H1 (cell line): ENCODE results near the gene SGSM1. TPM values are rescaled to one million over a fixed set of nuclear protein-coding genes. Genes with fewer than 3 reads are reported as not detected.

Experiments
- CTCF ChIA-PET: fragments of 300-600 bp; sonication (Branson Sonifier 250); formaldehyde crosslinking; loops from one replicate; lab custom pipeline; 2021; ENCODE audit not compliant: partially characterized antibody; lab: Charles Lee
- POLR2A ChIA-PET: fragments of 300-600 bp; sonication (Branson Sonifier 250); formaldehyde crosslinking; loops from one replicate; lab custom pipeline; 2021; ENCODE audit warnings: inconsistent platforms; ENCODE audit not compliant: partially characterized antibody; lab: Charles Lee
- DNase-seq, 2 experiments: peaks; one replicate each; pipeline versions ENCODE4 v3.0.0 to v3.0.0-alpha.2; 2010 to 2022; ENCODE audit warnings: low spot score in 2 of 2, low read depth in 1 of 2, mixed read lengths in 1 of 2
- FAIRE-seq: peaks from 2 replicates; lab custom pipeline; 2011; peaks lifted over from hg19 to GRCh38; lab: Jason Lieb, UNC
- H2AFZ ChIP-seq: 2 replicates; pipeline ENCODE4 v1.8.1; 2012; ENCODE audit warnings: low read length, inconsistent platforms
- H2AK5ac ChIP-seq: 2 replicates; pipeline ENCODE4 v1.6.1; 2013; ENCODE audit warnings: low read depth, low read length
- H2BK120ac ChIP-seq: replicated peaks from 2 replicates; pipeline ENCODE3; 2013; ENCODE audit warnings: low read depth, low read length, inconsistent platforms
- H2BK12ac ChIP-seq: 2 replicates; pipeline ENCODE4 v1.6.1; 2013; ENCODE audit warnings: low read depth, low read length
- H2BK15ac ChIP-seq: 2 replicates; pipeline ENCODE4 v1.6.1; 2013; ENCODE audit warnings: low read length
- H2BK20ac ChIP-seq: 2 replicates; pipeline ENCODE4 v1.6.1; 2013; ENCODE audit warnings: low read length
- H2BK5ac ChIP-seq: 2 replicates; pipeline ENCODE4 v1.6.1; 2013; ENCODE audit warnings: low read depth, low read length
- H3K14ac ChIP-seq: 2 replicates; pipeline ENCODE4 v1.6.1; 2013; ENCODE audit warnings: inconsistent platforms; ENCODE audit not compliant: insufficient read length
- H3K18ac ChIP-seq: 2 replicates; pipeline ENCODE4 v1.6.1; 2013; ENCODE audit warnings: low read length; ENCODE audit errors: extremely low read depth
- H3K23ac ChIP-seq: 2 replicates; pipeline ENCODE4 v1.6.1; 2013; ENCODE audit warnings: inconsistent platforms; ENCODE audit not compliant: insufficient read length
- H3K23me2 ChIP-seq: 2 replicates; pipeline ENCODE4 v1.6.1; 2013; ENCODE audit warnings: low read depth, low read length
- H3K27ac ChIP-seq: 2 replicates; pipeline ENCODE4 v1.6.1; 2011; ENCODE audit warnings: low read depth, low read length, inconsistent platforms
- H3K27me3 ChIP-seq, 4 experiments: replicated peaks in 1 of 4; 1 replicate in 1 of 4; 2 replicates in 3 of 4; pipeline versions ENCODE4 v1.6.1 to v1.8.1; 2011 to 2013; ENCODE audit warnings: low read length in 3 of 4, mild to moderate bottlenecking in 3 of 4, inconsistent platforms in 2 of 4, mixed read lengths in 2 of 4, moderate library complexity in 1 of 4; ENCODE audit not compliant: control insufficient read depth in 3 of 4, insufficient read depth in 3 of 4; ENCODE audit errors: extremely low read depth in 1 of 4
- H3K36me3 ChIP-seq, 4 experiments: 2 replicates each; pipeline versions ENCODE4 v1.6.1 to v1.8.1; 2011 to 2013; ENCODE audit warnings: mild to moderate bottlenecking in 4 of 4, low read length in 3 of 4, moderate library complexity in 2 of 4, control low read depth in 1 of 4, inconsistent platforms in 1 of 4; ENCODE audit not compliant: insufficient read depth in 4 of 4, control insufficient read depth in 2 of 4
- H3K4ac ChIP-seq: replicated peaks from 2 replicates; pipeline ENCODE3; 2013; ENCODE audit warnings: low read length, low read depth, mixed read lengths, inconsistent platforms; ENCODE audit not compliant: insufficient read length
- H3K4me1 ChIP-seq, 4 experiments: replicated peaks in 1 of 4; 1 replicate in 1 of 4; 2 replicates in 3 of 4; pipeline versions ENCODE4 v1.6.1 to v1.8.1; 2011 to 2013; ENCODE audit warnings: low read length in 3 of 4, inconsistent platforms in 2 of 4, mixed read lengths in 1 of 4; ENCODE audit not compliant: insufficient read depth in 4 of 4, control insufficient read depth in 3 of 4
- H3K4me2 ChIP-seq, 2 experiments: 2 replicates each; pipeline versions ENCODE4 v1.6.1 to v1.8.1; 2011 to 2013; ENCODE audit warnings: low read depth in 2 of 2, low read length in 2 of 2, control low read depth in 1 of 2, inconsistent platforms in 1 of 2, mild to moderate bottlenecking in 1 of 2; ENCODE audit not compliant: insufficient read depth in 1 of 2
- H3K4me3 ChIP-seq, 4 experiments: fragments of 200-600, 300-600 bp in 1 of 4; sonication (generic), shearing (Covaris generic), sonication (Bioruptor Twin) in 1 of 4; 2 replicates each; pipeline versions ENCODE4 v1.5.1 to v1.8.1; 2011 to 2016; ENCODE audit warnings: low read length in 4 of 4, low read depth in 3 of 4, control low read depth in 2 of 4, inconsistent platforms in 2 of 4, mild to moderate bottlenecking in 2 of 4, mixed read lengths in 1 of 4, moderate library complexity in 1 of 4; ENCODE audit not compliant: insufficient read depth in 2 of 4; ENCODE audit errors: extremely low read depth in 1 of 4
- H3K56ac ChIP-seq: replicated peaks from 2 replicates; pipeline ENCODE3; 2013; ENCODE audit warnings: low read depth, mild to moderate bottlenecking, mixed read lengths, low read length, inconsistent platforms; ENCODE audit not compliant: insufficient read length
- H3K79me1 ChIP-seq: 2 replicates; pipeline ENCODE4 v1.6.1; 2013; ENCODE audit warnings: low read depth, low read length, control low read depth
- H3K79me2 ChIP-seq, 2 experiments: 2 replicates each; pipeline versions ENCODE4 v1.6.1 to v1.8.1; 2012 to 2013; ENCODE audit warnings: low read length in 2 of 2, mild to moderate bottlenecking in 2 of 2, inconsistent platforms in 1 of 2; ENCODE audit not compliant: insufficient read depth in 2 of 2, control insufficient read depth in 1 of 2
- H3K9ac ChIP-seq, 4 experiments: replicated peaks in 1 of 4; 1 replicate in 1 of 4; 2 replicates in 3 of 4; pipeline versions ENCODE4 v1.6.1 to v1.8.1; 2011 to 2013; ENCODE audit warnings: low read depth in 3 of 4, low read length in 3 of 4, control low read depth in 2 of 4, mild to moderate bottlenecking in 2 of 4, moderate library complexity in 2 of 4, inconsistent platforms in 1 of 4; ENCODE audit errors: extremely low read depth in 1 of 4
- H3K9me3 ChIP-seq, 2 experiments: 2 replicates each; pipeline versions ENCODE4 v1.6.1 to v1.8.1; 2012 to 2013; ENCODE audit warnings: mild to moderate bottlenecking in 2 of 2, moderate library complexity in 2 of 2, control low read depth in 1 of 2, inconsistent platforms in 1 of 2, low read depth in 1 of 2, low read length in 1 of 2, mixed read lengths in 1 of 2; ENCODE audit not compliant: insufficient read depth in 2 of 2
- H4K20me1 ChIP-seq, 2 experiments: replicated peaks in 1 of 2; 2 replicates each; pipeline versions ENCODE3 to v1.8.1; 2011 to 2013; ENCODE audit warnings: inconsistent platforms in 2 of 2, low read length in 2 of 2, mild to moderate bottlenecking in 1 of 2; ENCODE audit not compliant: insufficient read depth in 2 of 2, control insufficient read depth in 1 of 2
- H4K5ac ChIP-seq: 2 replicates; pipeline ENCODE4 v1.6.1; 2013; ENCODE audit warnings: low read length, low read depth, mixed read lengths, inconsistent platforms; ENCODE audit not compliant: insufficient read length
- H4K8ac ChIP-seq: 2 replicates; pipeline ENCODE4 v1.8.0; 2013; ENCODE audit warnings: mild to moderate bottlenecking, moderate library complexity, low read length, inconsistent platforms; ENCODE audit not compliant: insufficient read depth; ENCODE audit errors: extremely low read depth
- H4K91ac ChIP-seq: replicated peaks from 2 replicates; pipeline ENCODE3; 2013; ENCODE audit warnings: low read length, mixed read lengths, inconsistent platforms; ENCODE audit not compliant: insufficient read length
- NANOG ChIP-seq: IDR thresholded peaks from 2 replicates; pipeline ENCODE4 v1.6.1; 2011; ENCODE audit warnings: low read length, low read depth, mild to moderate bottlenecking, inconsistent platforms; ENCODE audit not compliant: insufficient read depth, poor library complexity, severe bottlenecking
- WGBS, 2 experiments: shearing (Covaris generic) in 1 of 2; methylation state at CpG; one replicate each; pipeline versions ENCODE4 v1.1.6 to v1.1.7; 2013 to 2015; ENCODE audit warnings: low lambda C conversion rate in 2 of 2, mixed read lengths in 2 of 2, inconsistent platforms in 1 of 2, low coverage in 1 of 2, missing lambda C conversion rate in 1 of 2; ENCODE audit not compliant: insufficient replicate concordance in 2 of 2, insufficient coverage in 1 of 2, insufficient read length in 1 of 2; ENCODE audit errors: extremely low coverage in 1 of 2, missing lambda C conversion rate in 1 of 2; 5-methylcytosine and 5-hydroxymethylcytosine counted together
- polyA plus RNA-seq, 7 experiments: library from polyadenylated mRNA; depleted of rRNA in 3 of 7; stranded (reverse) in 5 of 7; unstranded in 2 of 7; fragments of >200 nt in 5 of 7; fragments of 200-250 nt in 2 of 7; gene quantifications; 1 replicate in 5 of 7; 2 replicates in 1 of 7; 4 replicates in 1 of 7; pipeline versions ENCODE4 v1.2.1 to v1.2.3, GENCODE V29; 2011 to 2013; ENCODE audit warnings: missing spikeins in 2 of 7, mixed read lengths in 2 of 7
- total RNA-seq: library from RNA; stranded (reverse); fragmentation: NEBNext Ultra II Directional; extraction: Animal tissue kit (Norgen Biotek cat#: 25700); gene quantifications from 2 replicates; pipeline ENCODE4 v1.2.1, GENCODE V29; 2021
- TF ChIP-seq, protein P1 (sequence below): IDR thresholded peaks from 2 replicates; pipeline ENCODE4 v1.6.1; 2012; ENCODE audit warnings: inconsistent platforms
- TF ChIP-seq, protein P2 (sequence below): IDR thresholded peaks from 2 replicates; pipeline ENCODE4 v1.6.1; 2012; ENCODE audit warnings: low read length, inconsistent platforms

The SGSM1 gene
- total and polyA plus RNA-seq, 2 of the 8 experiments (the other 6 are each of a cell fraction or from before 2014, with no cell fraction given): 2.8 to 5.2 TPM

GRCh38 chr22:24760708-24761306 lies 45.2 kb upstream of the SGSM1 start:
- FAIRE-seq (no peak), DNase-seq (no peak)
- Histone ChIP-seq H3K18ac (no peak overlapping the region), H3K36me3 (no peaks in the 10 kb centered on the region), H3K14ac (no peak overlapping the region), H2BK12ac (no peak overlapping the region), H3K56ac (no peak overlapping the region), H3K9ac (no peak overlapping the region), H2BK20ac (0 out of 2 replicates have a peak overlapping the region, but pooled peaks have one; percentile 13), H3K9me3 (no peaks in the 10 kb centered on the region), H3K27ac (no peak overlapping the region), H3K23ac (no peak overlapping the region), H3K4me2 (no peak overlapping the region), H3K4me3 (no peak overlapping the region), H2BK15ac (no peak overlapping the region), H3K79me2 (no peaks in the 10 kb centered on the region), H3K4ac (no peak overlapping the region), H4K91ac (no peak overlapping the region), H3K4me1 (peaks cover 0 to 11% (median 5%) of the 10 kb centered on the region in 4 experiments; a peak in 6 of 7 replicates), H2BK120ac (no peak overlapping the region), H3K79me1 (no peaks in the 10 kb centered on the region), H3K27me3 (no peaks in the 10 kb centered on the region), H4K20me1 (no peaks in the 10 kb centered on the region), H2AK5ac (no peak overlapping the region), H2AFZ (no peak overlapping the region), H2BK5ac (no peak overlapping the region), H3K23me2 (no peaks in the 10 kb centered on the region), H4K8ac (no peak overlapping the region), H4K5ac (no peak overlapping the region)
- TF ChIP-seq, protein P1, sequence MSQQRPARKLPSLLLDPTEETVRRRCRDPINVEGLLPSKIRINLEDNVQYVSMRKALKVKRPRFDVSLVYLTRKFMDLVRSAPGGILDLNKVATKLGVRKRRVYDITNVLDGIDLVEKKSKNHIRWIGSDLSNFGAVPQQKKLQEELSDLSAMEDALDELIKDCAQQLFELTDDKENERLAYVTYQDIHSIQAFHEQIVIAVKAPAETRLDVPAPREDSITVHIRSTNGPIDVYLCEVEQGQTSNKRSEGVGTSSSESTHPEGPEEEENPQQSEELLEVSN: no peak
- TF ChIP-seq, protein P2, sequence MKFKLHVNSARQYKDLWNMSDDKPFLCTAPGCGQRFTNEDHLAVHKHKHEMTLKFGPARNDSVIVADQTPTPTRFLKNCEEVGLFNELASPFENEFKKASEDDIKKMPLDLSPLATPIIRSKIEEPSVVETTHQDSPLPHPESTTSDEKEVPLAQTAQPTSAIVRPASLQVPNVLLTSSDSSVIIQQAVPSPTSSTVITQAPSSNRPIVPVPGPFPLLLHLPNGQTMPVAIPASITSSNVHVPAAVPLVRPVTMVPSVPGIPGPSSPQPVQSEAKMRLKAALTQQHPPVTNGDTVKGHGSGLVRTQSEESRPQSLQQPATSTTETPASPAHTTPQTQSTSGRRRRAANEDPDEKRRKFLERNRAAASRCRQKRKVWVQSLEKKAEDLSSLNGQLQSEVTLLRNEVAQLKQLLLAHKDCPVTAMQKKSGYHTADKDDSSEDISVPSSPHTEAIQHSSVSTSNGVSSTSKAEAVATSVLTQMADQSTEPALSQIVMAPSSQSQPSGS: no peak
- no peak for TF ChIP-seq NANOG
- CTCF ChIA-PET: interaction anchor here (0.9 to 3.0 kb wide), 7 partner anchors 9 to 163 kb away, joined by 3 to 14 read pairs (median 5); no protein-coding TSS in a partner anchor
- 86% methylated on average over 6 of the region's 7 CpGs; no CpG with 5 or more reads in 1 of the 2 experiments for WGBS, 2 experiments
- POLR2A ChIA-PET: interaction anchor here (0.9 kb wide), 1 partner anchor 121 kb away, joined by 3 read pairs; no protein-coding TSS in a partner anchor
